BLaER1 (cell line): ENCODE results near the gene FASTK.

ENCODE experiments used
- H3K27ac ChIP-seq: shearing (Covaris generic); formaldehyde crosslinking; 2 replicates; pipeline ENCODE4 v1.8.1; 2022
- H3K27me3 ChIP-seq: shearing (Covaris generic); formaldehyde crosslinking; 2 replicates; pipeline ENCODE4 v1.8.1; 2022
- H3K36me3 ChIP-seq: shearing (Covaris generic); formaldehyde crosslinking; 2 replicates; pipeline ENCODE4 v1.8.1; 2022
- H3K4me1 ChIP-seq: shearing (Covaris generic); formaldehyde crosslinking; 2 replicates; pipeline ENCODE4 v1.8.1; 2022
- H3K4me2 ChIP-seq: shearing (Covaris generic); formaldehyde crosslinking; 2 replicates; pipeline ENCODE4 v1.8.1; 2022
- H3K4me3 ChIP-seq: shearing (Covaris generic); formaldehyde crosslinking; 2 replicates; pipeline ENCODE4 v1.8.1; 2022
- H3K9ac ChIP-seq: shearing (Covaris generic); formaldehyde crosslinking; 2 replicates; pipeline ENCODE4 v1.8.1; 2022
- H3K9me3 ChIP-seq: shearing (Covaris generic); formaldehyde crosslinking; 2 replicates; pipeline ENCODE4 v1.8.1; 2022
- H4K20me1 ChIP-seq: shearing (Covaris generic); formaldehyde crosslinking; 2 replicates; pipeline ENCODE4 v1.8.1; 2022
- Cebpa-rat ChIP-seq: shearing (Covaris generic); IDR thresholded peaks from 2 replicates; pipeline ENCODE4 v1.8.1; 2022

The FASTK gene

GRCh38 chr7:151124899-151125399 lies 44.3 kb upstream of the FASTK start:
- Histone ChIP-seq H3K27ac (no peak overlapping the region), H3K27me3 (no peaks in the 10 kb centered on the region), H3K9me3 (no peaks in the 10 kb centered on the region), H3K4me3 (no peak overlapping the region), H3K4me1 (peaks cover 4% of the 10 kb centered on the region), H4K20me1 (peaks cover 82% of the 10 kb centered on the region), H3K36me3 (peaks cover 91% of the 10 kb centered on the region), H3K9ac (no peak overlapping the region), H3K4me2 (no peak overlapping the region)
- TF ChIP-seq Cebpa-rat, result no peak

- H4K20me1 ChIP-seq, result peaks cover 83% of the 10 kb centered on the region
- no peak for TF ChIP-seq Cebpa-rat
Measured at GRCh38 chr7:151124481-151124880, 43.9 kb upstream of the FASTK start.

GRCh38 chr7:151123822-151124464 lies 43.3 kb upstream of the FASTK start:
- Histone ChIP-seq H4K20me1 (peaks cover 89% of the 10 kb centered on the region), H3K4me3 (no peak overlapping the region), H3K4me1 (no peaks in the 10 kb centered on the region), H3K9me3 (no peaks in the 10 kb centered on the region), H3K9ac (no peak overlapping the region), H3K4me2 (no peak overlapping the region), H3K36me3 (peaks cover 92% of the 10 kb centered on the region), H3K27ac (no peak overlapping the region), H3K27me3 (no peaks in the 10 kb centered on the region)
- no peak for TF ChIP-seq Cebpa-rat

More at GRCh38 chr7:151124481-151124880, 43.9 kb upstream of the FASTK start:
- no peaks in the 10 kb centered on the region for H3K9me3 ChIP-seq
- no peak overlapping the region for H3K4me3 ChIP-seq
- no peak overlapping the region for H3K4me2 ChIP-seq
- H3K36me3 ChIP-seq, result peaks cover 91% of the 10 kb centered on the region
- no peak overlapping the region for H3K27ac ChIP-seq
- H3K4me1 ChIP-seq, result no peaks in the 10 kb centered on the region
- no peaks in the 10 kb centered on the region for H3K27me3 ChIP-seq
- H3K9ac ChIP-seq, result no peak overlapping the region

- no peak overlapping the region for H3K27ac ChIP-seq
- H3K4me1 ChIP-seq, result no peaks in the 10 kb centered on the region
- H3K27me3 ChIP-seq, result no peaks in the 10 kb centered on the region
- peaks cover 92% of the 10 kb centered on the region for H3K36me3 ChIP-seq
- no peak overlapping the region for H3K4me2 ChIP-seq
- no peak for TF ChIP-seq Cebpa-rat
- peaks cover 94% of the 10 kb centered on the region for H4K20me1 ChIP-seq
- no peak overlapping the region for H3K9ac ChIP-seq
- no peaks in the 10 kb centered on the region for H3K9me3 ChIP-seq
- no peak overlapping the region for H3K4me3 ChIP-seq
Measured at GRCh38 chr7:151123158-151123821, 42.7 kb upstream of the FASTK start.

- peaks cover under 1% of the 10 kb centered on the region for H3K4me1 ChIP-seq
- peaks cover 92% of the 10 kb centered on the region for H3K36me3 ChIP-seq
- H4K20me1 ChIP-seq, result peaks cover 94% of the 10 kb centered on the region
- TF ChIP-seq Cebpa-rat, result no peak
- no peaks in the 10 kb centered on the region for H3K9me3 ChIP-seq
- no peak overlapping the region for H3K27ac ChIP-seq
- no peak overlapping the region for H3K4me2 ChIP-seq
- H3K4me3 ChIP-seq, result no peak overlapping the region
- no peaks in the 10 kb centered on the region for H3K27me3 ChIP-seq
- no peak overlapping the region for H3K9ac ChIP-seq
Measured at GRCh38 chr7:151122796-151123157, 42.2 kb upstream of the FASTK start.

GRCh38 chr7:151122276-151122675 lies 41.7 kb upstream of the FASTK start:
- Histone ChIP-seq H3K4me3 (no peak overlapping the region), H3K27me3 (no peaks in the 10 kb centered on the region), H3K9me3 (no peaks in the 10 kb centered on the region), H3K4me2 (no peak overlapping the region), H4K20me1 (peaks cover 94% of the 10 kb centered on the region), H3K9ac (no peak overlapping the region), H3K4me1 (peaks cover 6% of the 10 kb centered on the region), H3K36me3 (peaks cover 92% of the 10 kb centered on the region), H3K27ac (no peak overlapping the region)
- TF ChIP-seq Cebpa-rat, result no peak

- Histone ChIP-seq H3K4me1 (peaks cover 13% of the 10 kb centered on the region), H3K4me2 (no peak overlapping the region), H3K27ac (no peak overlapping the region), H3K36me3 (peaks cover 93% of the 10 kb centered on the region), H3K27me3 (peaks cover 3% of the 10 kb centered on the region; the same call in 1 of the 2 replicates), H3K9ac (no peak overlapping the region), H3K4me3 (no peak overlapping the region), H4K20me1 (peaks cover 94% of the 10 kb centered on the region), H3K9me3 (no peaks in the 10 kb centered on the region)
- TF ChIP-seq Cebpa-rat, result no peak
Measured at GRCh38 chr7:151121380-151122170, 41.0 kb upstream of the FASTK start.

- no peak overlapping the region for H3K27ac ChIP-seq
- no peak overlapping the region for H3K4me2 ChIP-seq
- peaks cover 20% of the 10 kb centered on the region for H3K4me1 ChIP-seq
- H3K9ac ChIP-seq, result no peak overlapping the region
- H3K36me3 ChIP-seq, result peaks cover 91% of the 10 kb centered on the region
- H3K27me3 ChIP-seq, result peaks cover 10% of the 10 kb centered on the region
- TF ChIP-seq Cebpa-rat, result no peak
- no peak overlapping the region for H3K4me3 ChIP-seq
- H3K9me3 ChIP-seq, result no peaks in the 10 kb centered on the region
- peaks cover 98% of the 10 kb centered on the region for H4K20me1 ChIP-seq
Measured at GRCh38 chr7:151120896-151121295, 40.3 kb upstream of the FASTK start.

- no peak overlapping the region for H3K9ac ChIP-seq
- no peak for TF ChIP-seq Cebpa-rat
Measured at GRCh38 chr7:151119902-151120301, 39.3 kb upstream of the FASTK start.

GRCh38 chr7:151119055-151119415 lies 38.4 kb upstream of the FASTK start:
- Histone ChIP-seq H3K36me3 (peaks cover 79% of the 10 kb centered on the region), H3K9ac (no peak overlapping the region), H3K4me1 (peaks cover 29% of the 10 kb centered on the region), H3K4me2 (no peak overlapping the region), H3K27me3 (peaks cover 29% of the 10 kb centered on the region), H3K27ac (no peak overlapping the region), H3K4me3 (no peak overlapping the region), H3K9me3 (no peaks in the 10 kb centered on the region), H4K20me1 (peaks cover 98% of the 10 kb centered on the region)
- TF ChIP-seq Cebpa-rat, result no peak

More at GRCh38 chr7:151119902-151120301, 39.3 kb upstream of the FASTK start:
- peaks cover 27% of the 10 kb centered on the region for H3K4me1 ChIP-seq
- no peak overlapping the region for H3K4me3 ChIP-seq
- peaks cover 98% of the 10 kb centered on the region for H4K20me1 ChIP-seq
- H3K9me3 ChIP-seq, result no peaks in the 10 kb centered on the region
- H3K4me2 ChIP-seq, result no peak overlapping the region
- peaks cover 81% of the 10 kb centered on the region for H3K36me3 ChIP-seq
- peaks cover 20% of the 10 kb centered on the region for H3K27me3 ChIP-seq
- no peak overlapping the region for H3K27ac ChIP-seq
